SKM-1 (cell line): ENCODE measurements around the gene SEMA4A.

Experiments
- DNase-seq: peaks from one replicate; lab custom pipeline; 2025; ENCODE audit not compliant: unreplicated experiment; lab: John Stamatoyannopoulos, UW

SEMA4A gene

GRCh38 chr1:156225677-156226014, 72.3 kb downstream of the SEMA4A start:
- DNase-seq = no peak

- no peak for DNase-seq
These were observed 72.7 kb downstream of the SEMA4A start for GRCh38 chr1:156226116-156226538.

- no peak for DNase-seq
These were observed 73.4 kb downstream of the SEMA4A start for GRCh38 chr1:156226782-156227181.
